Smooth muscle cell (in vitro differentiated cells): ENCODE results near the gene ARRDC1. TPM values are rescaled to one million over a fixed set of nuclear protein-coding genes. Genes with fewer than 3 reads are reported as not detected.

ENCODE experiments used
- DNase-seq: peaks from one replicate; lab custom pipeline; 2025; ENCODE audit not compliant: unreplicated experiment; lab: John Stamatoyannopoulos, UW
- H2AFZ ChIP-seq: fragments of 200-600 bp; sonication (generic); 2 replicates; pipeline ENCODE4 v1.6.0; 2016; ENCODE audit warnings: antibody characterized with exemption, low read depth, mild to moderate bottlenecking
- H3F3A ChIP-seq: fragments of 200-600 bp; sonication (generic); 2 replicates; pipeline ENCODE4 v1.6.0; 2017; ENCODE audit warnings: antibody characterized with exemption, low read depth
- H3K27ac ChIP-seq: fragments of 200-600 bp; sonication (generic); 2 replicates; pipeline ENCODE4 v1.5.1; 2016; ENCODE audit warnings: low read depth, mild to moderate bottlenecking
- H3K27me3 ChIP-seq: fragments of 200-600 bp; sonication (generic); 2 replicates; pipeline ENCODE4 v1.6.1; 2016; ENCODE audit warnings: low read depth, mild to moderate bottlenecking
- H3K36me3 ChIP-seq: fragments of 200-600 bp; sonication (generic); 2 replicates; pipeline ENCODE4 v1.5.1; 2016; ENCODE audit warnings: low read depth
- H3K4me1 ChIP-seq: fragments of 200-600 bp; sonication (generic); 2 replicates; pipeline ENCODE4 v1.5.1; 2016; ENCODE audit warnings: low read depth
- H3K4me2 ChIP-seq: fragments of 200-600 bp; sonication (generic); 2 replicates; pipeline ENCODE4 v1.6.0; 2016; ENCODE audit warnings: mild to moderate bottlenecking
- H3K4me3 ChIP-seq: fragments of 200-600 bp; sonication (generic); 2 replicates; pipeline ENCODE4 v1.5.1; 2016; ENCODE audit warnings: mild to moderate bottlenecking
- H3K79me2 ChIP-seq: fragments of 200-600 bp; sonication (generic); 2 replicates; pipeline ENCODE4 v1.6.0; 2016; ENCODE audit warnings: low read depth, mild to moderate bottlenecking
- H3K9ac ChIP-seq: fragments of 200-600 bp; sonication (generic); 2 replicates; pipeline ENCODE4 v1.6.0; 2016; ENCODE audit warnings: low read depth
- H3K9me3 ChIP-seq: fragments of 200-600 bp; sonication (generic); replicated peaks from 2 replicates; pipeline ENCODE4 v1.5.1; 2016; ENCODE audit warnings: low read depth
- H4K20me1 ChIP-seq: fragments of 200-600 bp; sonication (generic); 2 replicates; pipeline ENCODE4 v1.6.0; 2016; ENCODE audit warnings: low read depth
- CTCF ChIP-seq: fragments of 200-600 bp; sonication (generic); IDR thresholded peaks from 2 replicates; pipeline ENCODE4 v1.5.1; 2017; ENCODE audit warnings: borderline replicate concordance, mild to moderate bottlenecking, antibody characterized with exemption; ENCODE audit not compliant: insufficient read depth, poor library complexity, severe bottlenecking
- WGBS: methylation state at CpG from one replicate; pipeline ENCODE4 v1.1.7; 2016; ENCODE audit warnings: low lambda C conversion rate; 5-methylcytosine and 5-hydroxymethylcytosine counted together
- polyA plus RNA-seq: library from polyadenylated mRNA; unstranded; fragments of >200 nt; fragmentation: Nextera tagmentation; extraction: Ambion mirVana; gene quantifications from 2 replicates; pipeline ENCODE4 v1.2.1, GENCODE V29; 2016
- total RNA-seq: library from RNA; depleted of rRNA; stranded (reverse); fragments of >200 nt; gene quantifications from 2 replicates; pipeline ENCODE4 v1.2.3, GENCODE V29; 2014

ARRDC1 gene
- total and polyA plus RNA-seq, 2 experiments from 2014 or later = 16.7 to 18.7 TPM

- Histone ChIP-seq H4K20me1 (no peaks in the 10 kb centered on the region), H3K36me3 (no peaks in the 10 kb centered on the region), H3K79me2 (peaks cover 30% of the 10 kb centered on the region), H3K4me2 (no peak overlapping the region), H3F3A (no peaks in the 10 kb centered on the region), H3K27ac (peak overlapping the region; percentile 96), H3K9ac (no peak overlapping the region), H3K9me3 (no peaks in the 10 kb centered on the region), H3K4me3 (no peak overlapping the region), H3K4me1 (peaks cover 6% of the 10 kb centered on the region), H2AFZ (no peak overlapping the region), H3K27me3 (no peaks in the 10 kb centered on the region)
- no peak for TF ChIP-seq CTCF
- WGBS = 95% methylated on average over 26 of the region's 27 CpGs
- no peak for DNase-seq
These were observed 8.4 kb downstream of the ARRDC1 start for GRCh38 chr9:137613738-137614523.

DNA sequence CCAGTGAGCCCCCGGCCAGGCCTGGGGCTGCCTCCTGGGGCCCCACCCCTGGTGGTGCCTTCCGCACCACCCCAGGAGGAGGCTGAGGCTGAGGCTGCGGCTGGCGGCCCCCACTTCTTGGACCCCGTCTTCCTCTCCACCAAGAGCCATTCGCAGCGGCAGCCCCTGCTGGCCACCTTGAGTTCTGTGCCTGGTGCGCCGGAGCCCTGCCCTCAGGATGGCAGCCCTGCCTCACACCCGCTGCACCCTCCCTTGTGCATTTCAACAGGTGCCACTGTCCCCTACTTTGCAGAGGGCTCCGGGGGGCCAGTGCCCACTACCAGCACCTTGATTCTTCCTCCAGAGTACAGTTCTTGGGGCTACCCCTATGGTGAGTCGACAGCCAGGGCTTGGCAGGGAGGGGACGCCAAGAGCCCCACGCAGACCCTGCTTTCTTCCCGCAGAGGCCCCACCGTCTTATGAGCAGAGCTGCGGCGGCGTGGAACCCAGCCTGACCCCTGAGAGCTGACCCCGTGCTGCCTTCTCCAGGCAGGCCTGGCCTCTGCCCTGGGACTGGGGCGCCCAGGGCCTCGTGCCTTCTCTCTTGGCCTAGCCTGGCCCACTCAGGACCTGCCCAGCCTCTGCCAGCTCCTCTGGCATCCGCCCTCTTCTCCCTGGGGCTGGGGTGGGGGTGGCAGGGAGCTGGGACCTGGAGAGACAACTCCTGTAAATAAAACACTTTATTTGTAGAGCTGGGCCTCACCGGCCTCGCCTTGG is 9.3 kb downstream of the ARRDC1 start:
- DNase-seq = no peak

DNA sequence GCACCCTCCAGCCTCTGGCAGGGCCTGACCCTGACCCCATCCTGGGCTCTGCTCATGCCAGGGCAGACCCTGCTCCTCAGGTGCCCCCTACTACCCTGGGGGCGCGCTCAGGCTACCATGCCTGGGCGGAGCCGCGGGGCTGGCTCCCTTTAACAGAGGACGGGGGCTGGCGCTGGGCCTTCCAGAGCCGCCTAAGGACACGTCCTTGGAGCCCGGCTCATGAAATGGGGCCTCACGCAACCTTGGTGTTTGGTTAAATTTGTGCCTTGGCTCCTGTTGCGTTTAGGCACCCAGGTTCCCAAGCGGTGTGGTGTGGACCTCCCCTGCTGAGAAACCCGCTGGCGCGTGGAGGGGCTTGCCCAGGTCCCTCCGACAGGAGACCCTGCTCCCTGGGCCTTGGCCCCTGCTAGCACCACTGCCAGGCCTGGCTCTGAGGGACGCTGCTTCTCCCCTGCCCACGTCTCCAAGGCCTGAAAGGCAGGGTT is 9.9 kb downstream of the ARRDC1 start:
- Histone ChIP-seq H3K4me3 (no peak overlapping the region), H3K27ac (no peak overlapping the region), H3K9me3 (no peaks in the 10 kb centered on the region), H4K20me1 (peaks cover 12% of the 10 kb centered on the region), H3K4me2 (no peak overlapping the region), H3K36me3 (no peaks in the 10 kb centered on the region), H2AFZ (no peak overlapping the region), H3K4me1 (peaks cover 12% of the 10 kb centered on the region), H3K9ac (no peak overlapping the region), H3K27me3 (no peaks in the 10 kb centered on the region), H3K79me2 (peaks cover 28% of the 10 kb centered on the region), H3F3A (peaks cover 12% of the 10 kb centered on the region)
- no peak for DNase-seq
- no peak for TF ChIP-seq CTCF
- 97% methylated on average over 19 of the region's 19 CpGs for WGBS

More for the DNA sequence above, 9.3 kb downstream of the ARRDC1 start:
- no peak for TF ChIP-seq CTCF
- WGBS = 98% methylated on average over 25 of the region's 25 CpGs
- H3K9ac ChIP-seq = no peak overlapping the region
- H4K20me1 ChIP-seq = peaks cover 6% of the 10 kb centered on the region
- H3K36me3 ChIP-seq = no peaks in the 10 kb centered on the region
- no peak overlapping the region for H3K27ac ChIP-seq
- H3K9me3 ChIP-seq = no peaks in the 10 kb centered on the region
- peaks cover 23% of the 10 kb centered on the region for H3K79me2 ChIP-seq
- no peak overlapping the region for H3K4me3 ChIP-seq
- H3F3A ChIP-seq = peaks cover 6% of the 10 kb centered on the region
- H2AFZ ChIP-seq = no peak overlapping the region
- H3K4me1 ChIP-seq = peaks cover 6% of the 10 kb centered on the region
- H3K27me3 ChIP-seq = no peaks in the 10 kb centered on the region
- no peak overlapping the region for H3K4me2 ChIP-seq
